MCF 10A (cell line): ENCODE results near the gene TBC1D9. TPM values are rescaled to one million over a fixed set of nuclear protein-coding genes. Genes with fewer than 3 reads are reported as not detected.

Experiments
- BruUV-seq: library from RNA; stranded (reverse); fragments of 400-500 nt; replicated peaks from 2 replicates; lab custom pipeline; 2021; lab: Mats Ljungman, UMichigan
- CTCF ChIA-PET: fragments of 300-600 bp; sonication (Branson Sonifier 250); formaldehyde crosslinking; extraction: SDS; loops from one replicate; lab custom pipeline; 2021; ENCODE audit warnings: antibody characterized with exemption, inconsistent platforms; lab: Yijun Ruan, JAX
- POLR2A ChIA-PET: fragments of 300-600, 350-650 bp; sonication (Branson Sonifier 250); formaldehyde crosslinking; extraction: SDS; loops from one replicate; lab custom pipeline; 2020; ENCODE audit warnings: antibody characterized with exemption, inconsistent platforms; lab: Yijun Ruan, JAX
- DNase-seq: peaks from one replicate; pipeline ENCODE4 v3.0.0-alpha.2; 2018; ENCODE audit not compliant: unreplicated experiment
- H3K27ac Mint-ChIP-seq: one replicate; pipeline ENCODE4 v1.8.0; 2022; ENCODE audit warnings: mild to moderate bottlenecking, low read depth, mixed read lengths; ENCODE audit not compliant: unreplicated experiment
- H3K27me3 Mint-ChIP-seq: one replicate; pipeline ENCODE4 v1.8.0; 2022; ENCODE audit warnings: mixed read lengths; ENCODE audit not compliant: insufficient read depth, unreplicated experiment
- H3K36me3 Mint-ChIP-seq: one replicate; pipeline ENCODE4 v1.8.0; 2022; ENCODE audit warnings: mild to moderate bottlenecking, moderate library complexity, mixed read lengths; ENCODE audit not compliant: insufficient read depth, unreplicated experiment
- H3K4me1 Mint-ChIP-seq: one replicate; pipeline ENCODE4 v1.8.0; 2022; ENCODE audit warnings: mixed read lengths; ENCODE audit not compliant: insufficient read depth, unreplicated experiment
- H3K4me3 Mint-ChIP-seq: one replicate; pipeline ENCODE4 v1.8.0; 2022; ENCODE audit warnings: mild to moderate bottlenecking, moderate library complexity, mixed read lengths; ENCODE audit not compliant: unreplicated experiment
- H3K9me3 Mint-ChIP-seq: one replicate; pipeline ENCODE4 v1.8.0; 2022; ENCODE audit warnings: mixed read lengths; ENCODE audit not compliant: unreplicated experiment
- CTCF ChIP-seq: fragments of 200-600 bp; IDR thresholded peaks from one replicate; pipeline ENCODE4 v1.8.0; 2022; ENCODE audit warnings: antibody characterized with exemption, mild to moderate bottlenecking; ENCODE audit not compliant: unreplicated experiment
- intact Hi-C: fragments of 100-400 bp; cut with micrococcal nuclease; formaldehyde crosslinking; loops from 2 replicates; pipeline ENCODE4 v1.14.1; 2022
- total RNA-seq: library from RNA; stranded (reverse); gene quantifications from 2 replicates; pipeline ENCODE4 v1.2.3, GENCODE V29; 2022

Gene TBC1D9
- total RNA-seq, 1 experiment from 2014 or later: 17.4 TPM

GRCh38 chr4:140628016-140628415 is 128.2 kb downstream of the TBC1D9 start:
- CTCF ChIA-PET: interaction anchor here (0.6 to 2.6 kb wide), 8 partner anchors 8 to 268 kb away, joined by 3 to 11 read pairs (median 4); no protein-coding TSS in a partner anchor

DNA sequence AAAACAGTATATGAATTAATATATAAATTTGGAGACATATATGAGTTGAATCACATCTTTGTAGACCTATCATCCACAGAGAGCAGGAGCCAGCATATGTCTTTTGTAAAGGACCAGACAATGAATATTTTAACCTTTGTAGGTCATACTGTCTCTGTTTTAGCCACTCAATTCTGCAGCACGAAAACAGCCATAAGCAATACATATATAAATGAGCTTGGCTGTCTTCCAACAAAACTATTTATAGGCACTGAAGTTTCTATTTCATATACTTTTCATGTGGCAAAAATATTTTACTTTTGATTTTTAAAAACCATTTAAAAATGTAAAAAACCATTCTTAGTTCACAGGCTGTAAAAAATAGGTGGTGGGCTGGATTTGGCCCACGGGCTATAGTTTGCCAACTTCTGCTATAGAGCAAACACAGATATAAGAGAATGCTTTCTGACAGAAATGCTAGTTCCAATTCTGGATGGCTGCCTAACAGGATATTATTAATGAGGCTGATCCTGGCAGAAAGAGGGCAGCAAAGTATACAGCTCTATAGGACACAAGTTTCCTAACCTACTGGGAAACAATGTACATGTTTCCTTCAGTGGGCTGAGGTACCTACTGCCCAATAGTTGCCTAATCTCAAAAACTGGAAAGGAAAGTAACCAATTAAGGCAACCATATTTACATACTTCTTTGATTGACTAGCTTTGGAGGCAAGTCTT is 129.4 kb downstream of the TBC1D9 start:
- H3K27ac Mint-ChIP-seq: no peak overlapping the region
- no peaks in the 10 kb centered on the region for H3K4me1 Mint-ChIP-seq
- H3K4me3 Mint-ChIP-seq: no peak overlapping the region
- peak; percentile 25 for DNase-seq
- H3K9me3 Mint-ChIP-seq: no peaks in the 10 kb centered on the region
- POLR2A ChIA-PET: no interaction called here
- no TSS peak for BruUV-seq
- no peaks in the 10 kb centered on the region for H3K27me3 Mint-ChIP-seq
- no peak for TF ChIP-seq CTCF
- H3K36me3 Mint-ChIP-seq: peaks cover 38% of the 10 kb centered on the region
- intact Hi-C loops: loop anchor here (1.0 to 5.0 kb wide), 2 partner anchors 130 to 224 kb away; partner anchors contain the start of gene TBC1D9
- CTCF ChIA-PET: interaction anchor here (0.6 to 2.6 kb wide), 8 partner anchors 9 to 267 kb away, joined by 3 to 11 read pairs (median 3); no protein-coding TSS in a partner anchor

More at GRCh38 chr4:140628016-140628415, 128.2 kb downstream of the TBC1D9 start:
- no peaks in the 10 kb centered on the region for H3K27me3 Mint-ChIP-seq
- no peak overlapping the region for H3K27ac Mint-ChIP-seq
- no peaks in the 10 kb centered on the region for H3K9me3 Mint-ChIP-seq
- no peak for DNase-seq
- BruUV-seq: no TSS peak
- H3K4me1 Mint-ChIP-seq: no peaks in the 10 kb centered on the region
- POLR2A ChIA-PET: interaction anchor here (1.1 kb wide), 1 partner anchor 228 kb away, joined by 3 read pairs; no protein-coding TSS in a partner anchor
- no peak for TF ChIP-seq CTCF
- H3K4me3 Mint-ChIP-seq: no peak overlapping the region
- peaks cover 31% of the 10 kb centered on the region for H3K36me3 Mint-ChIP-seq
- intact Hi-C loops: loop anchor here (5.0 kb wide), 1 partner anchor 129 kb away; the partner anchor contains the start of gene TBC1D9

GRCh38 chr4:140622333-140622958 is 133.7 kb downstream of the TBC1D9 start:
- Mint-ChIP-seq H3K27me3 (no peaks in the 10 kb centered on the region), H3K4me1 (no peaks in the 10 kb centered on the region), H3K36me3 (peaks cover 32% of the 10 kb centered on the region), H3K9me3 (no peaks in the 10 kb centered on the region), H3K4me3 (no peak overlapping the region), H3K27ac (no peak overlapping the region)
- ChIA-PET CTCF (interaction anchor here (1.5 kb wide), 1 partner anchor 27 kb away, joined by 3 read pairs; no protein-coding TSS in a partner anchor), POLR2A (interaction anchor here (0.6 kb wide), 1 partner anchor 13 kb away, joined by 3 read pairs; no protein-coding TSS in a partner anchor)
- no peak for DNase-seq
- intact Hi-C loops: no loop called here
- no TSS peak for BruUV-seq
- no peak for TF ChIP-seq CTCF

- Mint-ChIP-seq H3K4me3 (no peak overlapping the region), H3K9me3 (no peaks in the 10 kb centered on the region), H3K36me3 (peaks cover 32% of the 10 kb centered on the region), H3K4me1 (no peaks in the 10 kb centered on the region), H3K27me3 (no peaks in the 10 kb centered on the region), H3K27ac (no peak overlapping the region)
- intact Hi-C loops: no loop called here
- TF ChIP-seq CTCF: no peak
- no TSS peak for BruUV-seq
- ChIA-PET POLR2A (interaction anchor here (0.7 kb wide), 1 partner anchor 107 kb away, joined by 3 read pairs; no protein-coding TSS in a partner anchor), CTCF (interaction anchor here (1.1 to 2.2 kb wide), 4 partner anchors 12 to 261 kb away, joined by 3 to 8 read pairs (median 6); no protein-coding TSS in a partner anchor)
- DNase-seq: no peak
Measured at GRCh38 chr4:140621161-140621560, 135.0 kb downstream of the TBC1D9 start.
